UCSD-AML1 (cell line): ENCODE results near the gene STK11IP.

Experiments used
- DNase-seq: peaks from one replicate; lab custom pipeline; 2025; ENCODE audit not compliant: unreplicated experiment; lab: John Stamatoyannopoulos, UW

The STK11IP gene

DNA sequence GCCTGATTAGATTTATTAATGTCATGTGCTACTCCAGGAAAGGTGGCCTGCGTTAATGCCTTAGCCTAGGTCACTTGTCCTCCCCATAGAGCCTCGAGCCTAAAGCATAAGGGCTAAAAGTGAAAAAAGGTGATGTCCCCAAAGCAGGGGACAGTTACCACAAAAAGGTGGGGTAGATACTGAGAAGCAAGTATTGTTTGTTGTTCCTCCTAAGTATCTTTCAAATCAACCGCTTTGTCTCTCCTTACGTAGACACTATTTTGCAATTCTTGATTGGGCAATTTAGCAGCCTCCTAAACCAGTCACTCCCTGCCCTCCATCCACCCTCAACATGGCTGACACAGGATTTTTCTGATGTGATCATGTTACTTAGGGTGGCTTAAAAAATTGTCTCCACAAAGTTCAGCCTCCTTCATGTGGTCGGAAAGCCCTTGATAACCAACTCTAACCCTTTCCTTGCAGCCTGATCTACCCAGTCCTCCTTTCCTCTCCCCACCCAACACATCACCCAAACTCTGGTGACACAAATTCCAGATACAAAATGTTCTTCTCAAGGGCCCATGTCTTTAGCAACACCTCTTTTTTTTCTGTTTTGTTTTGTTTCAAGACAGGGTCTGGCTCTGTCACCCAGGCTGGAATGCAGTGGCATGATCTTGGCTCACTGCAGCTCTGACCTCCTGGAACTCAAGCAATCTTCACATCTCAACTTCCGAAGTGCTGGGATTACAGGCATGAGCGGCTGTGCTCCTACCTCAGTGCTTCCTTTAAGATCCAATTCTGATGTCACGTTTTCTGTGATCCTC, 18.6 kb upstream of the STK11IP start:
- DNase-seq, result no peak

DNA sequence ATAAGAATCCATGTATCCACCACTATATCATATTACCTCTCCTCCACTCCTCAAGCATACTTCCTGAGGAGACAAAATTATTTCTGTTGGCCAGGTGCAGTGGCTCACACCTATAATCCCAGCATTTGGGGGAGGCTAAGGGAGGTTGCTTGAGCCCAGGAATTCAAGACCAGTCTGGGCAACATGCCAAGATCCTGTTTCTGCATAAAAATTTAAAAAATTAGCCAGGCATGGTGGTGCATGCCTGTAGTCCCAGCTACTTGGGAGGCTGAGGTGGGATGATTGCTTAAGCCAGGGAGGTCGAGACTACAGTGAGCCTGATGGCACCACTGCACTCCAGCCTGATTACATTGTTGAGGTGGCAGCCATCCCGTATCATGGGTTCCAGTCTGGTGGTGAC, 16.3 kb upstream of the STK11IP start:
- no peak for DNase-seq

DNA sequence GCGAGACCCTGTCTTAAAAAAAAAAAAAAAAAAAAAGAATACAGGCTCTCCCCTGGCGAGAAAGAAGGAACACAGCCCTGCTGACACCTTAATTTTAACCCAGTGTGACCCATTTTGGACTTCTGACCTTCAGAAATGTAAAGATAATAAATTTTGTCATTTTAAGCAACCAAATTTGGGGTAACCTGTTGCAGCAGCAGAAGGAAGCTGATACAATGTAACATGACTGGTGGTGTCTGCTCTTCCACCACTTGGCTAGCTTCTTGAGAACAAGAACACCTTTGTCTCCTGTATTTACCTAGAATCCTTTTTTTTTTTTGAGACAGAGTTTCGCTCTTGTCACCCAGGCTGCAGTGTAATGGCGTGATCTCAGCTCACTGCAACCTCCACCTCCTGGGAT, 6.6 kb upstream of the STK11IP start:
- no peak for DNase-seq

DNA sequence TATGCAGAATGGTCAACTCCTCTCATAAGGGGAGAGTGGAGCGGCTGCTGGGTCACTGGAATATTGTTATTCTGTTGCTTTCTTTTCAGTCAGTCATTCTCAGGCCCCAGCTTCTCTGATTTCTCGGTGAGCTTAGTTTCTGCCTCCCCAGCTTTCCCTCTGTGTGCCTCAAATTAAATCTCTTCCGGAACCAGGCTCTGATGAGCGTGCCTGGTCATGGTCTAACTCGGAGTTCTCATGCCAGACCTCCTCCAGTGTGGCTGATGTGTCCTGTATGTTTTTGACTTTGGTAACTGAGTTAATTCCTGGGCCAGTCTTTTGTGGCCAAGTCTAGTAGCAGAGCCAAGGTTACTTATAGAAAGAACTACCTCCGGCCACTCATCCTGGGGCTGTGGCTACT, 4.9 kb upstream of the STK11IP start:
- DNase-seq, result no peak

DNA sequence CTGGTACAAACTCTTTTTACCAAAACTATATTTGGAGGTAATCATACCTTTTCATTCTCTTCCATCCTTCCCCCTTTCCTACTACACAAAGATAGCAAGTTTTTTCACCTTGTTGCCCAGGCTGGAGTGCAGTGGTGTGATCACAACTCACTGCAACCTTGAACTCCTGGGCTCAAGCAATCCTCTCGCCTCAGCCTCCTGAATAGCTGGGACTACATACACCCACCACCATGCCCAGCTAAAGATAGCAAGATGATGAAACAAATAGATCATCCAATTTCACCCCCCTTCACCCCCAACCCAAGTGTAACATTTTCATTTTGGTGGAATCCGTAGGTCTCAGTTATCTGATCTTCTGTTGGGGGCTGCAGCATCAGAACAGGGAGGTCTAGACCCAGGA, 4.5 kb upstream of the STK11IP start:
- no peak for DNase-seq

DNA sequence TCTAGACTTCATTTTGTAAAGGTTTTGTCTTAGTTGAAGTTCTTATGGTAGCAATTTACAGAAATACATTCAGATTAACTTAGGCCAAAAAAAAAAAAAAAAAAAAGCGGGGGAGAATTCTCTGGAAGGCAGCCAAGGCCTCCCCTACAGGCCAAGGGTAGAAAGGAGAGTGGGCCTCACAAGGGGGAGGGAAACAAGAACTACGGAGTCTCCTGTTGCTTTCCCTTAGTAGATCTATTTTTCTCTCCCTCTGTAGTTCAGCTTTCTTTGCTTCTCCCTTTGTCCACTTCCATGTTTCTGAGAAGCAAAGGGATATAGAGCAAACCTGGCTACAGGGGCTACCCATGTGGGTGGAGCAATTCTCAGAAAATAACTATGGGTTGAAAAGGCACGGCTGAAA, 2.4 kb upstream of the STK11IP start:
- DNase-seq, result no peak

DNA sequence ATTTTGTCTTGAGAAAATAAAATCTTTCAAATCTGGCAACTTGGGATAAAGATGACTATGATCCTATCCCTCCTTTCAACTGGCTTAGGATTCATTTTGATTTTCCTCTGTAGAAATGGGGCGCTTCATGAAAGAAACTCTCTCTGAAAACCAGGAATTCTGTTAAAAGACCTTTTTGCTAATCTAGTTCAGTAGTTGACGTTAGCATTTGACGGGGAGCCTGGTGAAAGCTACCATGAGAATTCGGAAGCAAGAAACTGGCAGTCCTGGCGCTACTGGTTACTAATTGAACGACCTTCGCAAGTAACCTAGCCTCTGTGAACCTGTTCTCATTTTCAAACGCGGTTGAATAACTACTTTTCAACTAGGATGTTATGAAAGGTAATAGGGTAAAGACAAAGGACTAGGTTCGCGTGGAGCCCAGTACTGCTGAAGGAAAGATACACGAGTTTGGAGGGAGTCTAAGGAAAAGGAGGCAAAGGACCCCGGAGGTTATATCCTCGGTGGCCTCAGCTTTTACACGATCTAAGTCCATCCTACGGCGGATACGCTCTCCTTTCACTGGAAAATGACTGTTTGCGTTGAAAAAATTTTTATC, 604 bp upstream of the STK11IP start:
- DNase-seq, result no peak

DNA sequence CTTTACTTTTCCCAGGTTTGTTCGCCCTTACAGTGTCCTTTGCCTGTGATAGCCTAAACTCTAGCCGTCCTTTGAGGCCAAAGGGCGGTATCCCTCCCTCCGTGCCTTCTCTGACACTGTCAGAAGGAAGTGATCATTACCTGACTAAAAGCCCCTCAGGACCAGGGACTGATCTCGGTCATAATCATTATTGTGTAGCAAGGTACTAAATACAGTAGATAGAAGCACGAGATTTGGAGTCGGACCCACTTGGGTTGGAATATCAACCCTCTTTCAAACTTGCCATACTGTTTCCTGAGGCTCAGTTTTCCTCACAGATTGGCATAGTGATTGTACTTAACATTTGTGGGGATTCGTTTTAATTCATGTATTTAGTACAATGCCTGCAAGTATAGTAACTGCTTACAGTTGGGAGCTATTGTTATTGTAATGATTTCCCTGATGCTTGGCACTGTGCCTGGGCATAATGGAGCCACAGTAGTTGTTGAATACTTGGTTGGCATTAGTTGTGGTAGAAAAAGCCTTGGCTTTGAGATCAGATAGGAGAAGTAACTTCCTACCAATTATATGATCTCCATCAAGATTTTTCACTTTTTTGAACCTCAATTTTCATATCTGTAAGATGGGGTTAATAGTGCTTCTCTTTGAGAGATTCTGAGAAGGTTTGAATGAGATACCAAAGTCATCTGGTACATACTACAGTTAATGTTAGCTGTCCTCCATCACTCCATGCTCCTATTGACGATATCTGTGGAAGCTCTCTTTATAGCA, 836 bp downstream of the STK11IP start:
- DNase-seq, result no peak

DNA sequence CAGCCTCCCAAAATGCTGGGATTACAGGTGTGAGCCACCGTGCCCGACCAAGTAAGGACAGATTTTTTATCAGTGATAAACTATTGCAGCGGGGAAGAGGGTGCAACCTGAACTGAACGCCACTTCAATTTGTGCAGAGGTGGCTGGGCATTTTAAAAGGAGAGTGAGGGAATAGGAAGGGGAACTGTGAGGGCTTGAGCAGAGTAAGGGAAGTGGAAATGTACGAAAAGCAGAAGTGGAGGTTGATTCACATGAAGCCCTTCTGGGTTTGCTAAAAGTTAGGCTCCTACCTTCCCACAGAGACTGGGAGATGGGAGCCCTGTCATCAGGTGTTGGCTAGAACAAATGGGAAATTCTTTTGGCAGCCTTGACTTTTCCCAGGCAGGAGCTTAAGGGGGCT, 6.1 kb downstream of the STK11IP start:
- no peak for DNase-seq

DNA sequence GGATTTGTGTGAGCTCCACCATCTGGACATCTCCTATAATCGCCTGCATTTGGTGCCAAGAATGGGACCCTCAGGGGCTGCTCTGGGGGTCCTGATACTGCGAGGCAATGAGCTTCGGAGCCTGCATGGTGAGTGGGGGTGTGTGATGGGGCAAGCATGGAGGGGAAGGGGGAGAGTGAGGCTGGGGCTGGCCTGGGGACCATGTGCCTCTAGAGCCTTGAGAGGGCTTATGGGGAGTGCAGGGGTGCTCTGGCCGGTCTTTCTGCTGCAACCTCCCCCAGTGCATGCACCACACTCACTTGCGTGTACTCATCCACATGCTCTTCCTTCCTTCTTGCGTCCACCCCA, 7.9 kb downstream of the STK11IP start:
- DNase-seq, result no peak

DNA sequence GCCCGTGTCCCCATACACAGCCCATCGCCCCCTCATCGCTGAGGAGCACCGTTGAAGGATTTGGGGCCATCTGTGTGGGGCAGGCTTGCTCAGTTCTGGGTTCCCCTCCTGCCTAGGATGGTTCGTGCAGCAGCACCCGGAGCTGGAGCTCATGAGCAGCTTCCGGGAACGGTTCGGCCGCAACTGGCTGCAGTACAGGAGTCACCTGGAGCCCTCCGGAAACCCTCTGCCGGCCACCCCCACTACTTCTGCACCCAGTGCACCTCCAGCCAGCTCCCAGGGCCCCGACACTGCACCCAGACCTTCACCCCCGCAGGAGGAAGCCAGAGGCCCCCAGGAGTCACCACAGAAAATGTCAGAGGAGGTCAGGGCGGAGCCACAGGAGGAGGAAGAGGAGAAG, 10.3 kb downstream of the STK11IP start:
- no peak for DNase-seq

DNA sequence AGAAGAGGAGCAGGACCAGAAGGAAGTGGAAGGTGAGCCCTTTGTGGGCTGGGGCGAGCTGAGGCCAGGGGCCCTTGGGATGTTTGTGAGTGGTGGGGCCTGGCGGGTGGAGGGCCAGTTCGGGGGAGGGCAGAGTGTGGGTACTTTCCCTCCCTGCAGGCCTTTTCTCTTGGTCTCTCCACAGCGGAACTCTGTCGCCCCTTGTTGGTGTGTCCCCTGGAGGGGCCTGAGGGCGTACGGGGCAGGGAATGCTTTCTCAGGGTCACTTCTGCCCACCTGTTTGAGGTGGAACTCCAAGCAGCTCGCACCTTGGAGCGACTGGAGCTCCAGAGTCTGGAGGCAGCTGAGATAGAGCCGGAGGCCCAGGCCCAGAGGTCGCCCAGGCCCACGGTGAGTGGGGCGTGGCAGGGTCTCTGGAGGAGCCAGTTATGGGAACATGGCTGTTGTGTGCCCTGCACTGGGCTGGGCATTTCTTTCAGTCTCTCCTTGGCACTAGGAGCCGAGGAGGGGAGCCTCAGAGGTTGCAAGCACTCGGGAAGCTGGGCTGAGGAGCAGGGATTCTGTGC, 10.8 kb downstream of the STK11IP start:
- no peak for DNase-seq

DNA sequence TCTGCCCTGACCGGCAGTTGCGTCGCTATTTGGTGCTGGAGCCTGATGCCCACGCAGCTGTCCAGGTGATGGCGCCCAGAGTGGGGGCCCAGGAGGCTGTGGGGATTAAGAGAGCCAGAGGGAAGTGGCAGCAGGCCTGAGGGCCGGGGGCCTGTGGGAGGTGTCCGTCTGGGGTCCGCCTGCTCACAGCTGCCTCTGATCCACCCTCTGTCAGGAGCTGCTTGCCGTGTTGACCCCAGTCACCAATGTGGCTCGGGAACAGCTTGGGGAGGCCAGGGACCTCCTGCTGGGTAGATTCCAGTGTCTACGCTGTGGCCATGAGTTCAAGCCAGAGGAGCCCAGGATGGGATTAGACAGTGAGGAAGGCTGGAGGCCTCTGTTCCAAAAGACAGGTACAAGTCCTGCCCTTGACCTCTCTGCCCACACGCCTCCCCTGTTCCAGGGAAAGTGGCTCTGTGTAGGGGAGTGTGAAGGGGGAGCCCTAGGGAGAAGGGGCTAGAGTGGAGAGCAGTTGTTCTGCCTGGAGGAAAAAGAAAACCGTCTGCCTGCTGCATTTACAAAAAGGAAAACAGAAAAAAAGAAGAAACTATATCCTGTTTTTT, 11.6 kb downstream of the STK11IP start:
- DNase-seq, result no peak

DNA sequence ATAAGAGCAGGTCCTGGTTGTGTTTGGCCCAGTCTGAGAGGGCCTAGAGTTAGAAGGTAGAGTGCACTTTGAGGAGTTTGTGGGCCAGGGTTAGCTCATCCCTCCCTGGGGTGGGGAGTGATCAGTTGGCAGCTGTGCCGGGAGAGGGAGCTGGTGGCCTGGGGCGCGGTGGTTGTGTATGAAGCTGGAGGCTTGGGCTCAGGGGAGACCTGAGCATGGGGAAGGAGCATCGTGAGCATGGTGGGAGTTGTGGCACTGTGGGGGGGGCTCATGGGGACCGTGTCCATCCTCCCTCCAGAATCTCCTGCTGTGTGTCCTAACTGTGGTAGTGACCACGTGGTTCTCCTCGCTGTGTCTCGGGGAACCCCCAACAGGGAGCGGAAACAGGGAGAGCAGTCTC, 13.6 kb downstream of the STK11IP start:
- no peak for DNase-seq

DNA sequence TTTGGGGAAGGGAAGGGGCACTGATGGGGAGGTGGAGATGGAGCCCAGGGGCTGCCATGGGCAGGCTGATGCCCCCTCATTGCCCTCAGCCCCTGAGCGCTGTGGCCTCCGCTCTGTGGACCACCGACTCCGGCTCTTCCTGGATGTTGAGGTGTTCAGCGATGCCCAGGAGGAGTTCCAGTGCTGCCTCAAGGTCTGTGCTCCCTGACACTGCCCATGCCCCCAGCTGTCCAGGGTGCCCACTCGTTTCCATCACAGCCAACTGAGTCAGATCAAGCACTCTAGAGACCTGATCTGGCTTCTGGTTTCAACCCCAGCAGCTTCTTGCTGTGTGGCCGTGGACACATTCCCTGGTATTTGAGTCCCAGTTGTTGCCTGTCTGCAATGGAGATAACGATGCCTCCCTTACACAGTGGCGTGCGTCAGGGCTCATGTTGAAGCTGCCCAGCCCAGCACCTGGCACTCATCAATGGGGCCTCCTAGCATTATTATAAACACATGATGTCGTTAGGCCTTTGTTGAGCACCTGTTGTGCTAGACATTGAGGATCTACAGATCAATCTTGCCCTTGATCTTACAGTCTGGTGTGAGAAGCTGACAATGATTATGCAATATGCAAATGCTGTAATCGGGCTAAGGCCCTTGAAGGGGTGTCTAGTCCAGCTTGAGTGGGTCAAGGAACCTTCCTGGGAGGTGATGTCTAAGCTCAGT, 14.4 kb downstream of the STK11IP start:
- DNase-seq, result no peak

DNA sequence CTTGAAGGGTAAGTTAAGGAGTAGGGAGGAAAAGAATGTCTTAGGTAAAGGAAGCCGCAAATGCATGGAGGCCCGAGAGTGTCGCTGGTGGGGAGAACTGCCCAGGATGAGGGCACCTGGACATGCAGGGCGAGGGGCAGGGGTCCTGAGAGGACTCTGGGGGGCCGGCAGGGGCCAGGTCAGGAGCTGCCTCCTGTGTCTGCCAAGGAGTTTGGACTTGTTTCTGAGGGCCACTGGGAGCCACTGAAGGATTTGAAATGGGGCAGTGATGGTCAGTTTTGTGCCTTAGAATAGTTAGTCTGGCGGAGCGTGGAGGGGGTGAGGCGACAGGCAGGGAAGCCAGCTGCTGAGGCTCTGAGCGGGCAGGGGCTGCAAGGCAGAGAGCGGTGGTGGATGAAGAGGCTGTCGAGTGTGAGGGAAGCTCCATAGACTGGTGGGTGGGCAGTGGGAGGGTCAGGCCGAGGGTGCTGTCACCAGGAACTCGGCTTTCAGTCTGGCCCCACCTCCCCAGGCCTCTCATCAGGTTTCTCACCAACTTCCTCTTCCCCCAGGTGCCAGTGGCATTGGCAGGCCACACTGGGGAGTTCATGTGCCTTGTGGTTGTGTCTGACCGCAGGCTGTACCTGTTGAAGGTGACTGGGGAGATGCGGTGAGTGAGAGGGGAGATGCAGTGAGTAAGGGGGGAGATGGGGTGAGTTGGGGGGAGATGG, 15.1 kb downstream of the STK11IP start:
- DNase-seq, result no peak

DNA sequence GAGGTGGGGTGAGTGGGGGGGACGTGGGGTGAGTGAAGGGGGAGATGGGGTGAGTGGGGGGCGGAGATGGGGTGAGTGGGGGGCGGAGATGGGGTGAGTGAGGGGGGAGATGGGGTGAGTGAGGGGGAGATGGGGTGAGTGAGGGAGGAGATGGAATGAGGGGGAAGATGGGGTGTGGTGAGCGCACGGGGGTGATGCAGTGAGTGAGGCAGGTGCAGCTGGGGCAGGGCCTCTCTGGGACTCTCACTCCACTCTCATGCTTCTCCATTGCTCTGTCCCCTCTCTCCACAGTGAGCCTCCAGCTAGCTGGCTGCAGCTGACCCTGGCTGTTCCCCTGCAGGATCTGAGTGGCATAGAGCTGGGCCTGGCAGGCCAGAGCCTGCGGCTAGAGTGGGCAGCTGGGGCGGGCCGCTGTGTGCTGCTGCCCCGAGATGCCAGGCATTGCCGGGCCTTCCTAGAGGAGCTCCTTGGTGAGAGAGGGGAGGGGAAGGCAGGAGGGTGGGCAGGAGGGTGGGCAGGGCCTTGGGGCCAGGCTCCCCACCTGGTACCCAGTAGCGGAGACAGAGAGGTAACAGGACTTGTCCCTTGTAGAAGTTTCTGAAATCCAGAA, 15.9 kb downstream of the STK11IP start:
- no peak for DNase-seq

DNA sequence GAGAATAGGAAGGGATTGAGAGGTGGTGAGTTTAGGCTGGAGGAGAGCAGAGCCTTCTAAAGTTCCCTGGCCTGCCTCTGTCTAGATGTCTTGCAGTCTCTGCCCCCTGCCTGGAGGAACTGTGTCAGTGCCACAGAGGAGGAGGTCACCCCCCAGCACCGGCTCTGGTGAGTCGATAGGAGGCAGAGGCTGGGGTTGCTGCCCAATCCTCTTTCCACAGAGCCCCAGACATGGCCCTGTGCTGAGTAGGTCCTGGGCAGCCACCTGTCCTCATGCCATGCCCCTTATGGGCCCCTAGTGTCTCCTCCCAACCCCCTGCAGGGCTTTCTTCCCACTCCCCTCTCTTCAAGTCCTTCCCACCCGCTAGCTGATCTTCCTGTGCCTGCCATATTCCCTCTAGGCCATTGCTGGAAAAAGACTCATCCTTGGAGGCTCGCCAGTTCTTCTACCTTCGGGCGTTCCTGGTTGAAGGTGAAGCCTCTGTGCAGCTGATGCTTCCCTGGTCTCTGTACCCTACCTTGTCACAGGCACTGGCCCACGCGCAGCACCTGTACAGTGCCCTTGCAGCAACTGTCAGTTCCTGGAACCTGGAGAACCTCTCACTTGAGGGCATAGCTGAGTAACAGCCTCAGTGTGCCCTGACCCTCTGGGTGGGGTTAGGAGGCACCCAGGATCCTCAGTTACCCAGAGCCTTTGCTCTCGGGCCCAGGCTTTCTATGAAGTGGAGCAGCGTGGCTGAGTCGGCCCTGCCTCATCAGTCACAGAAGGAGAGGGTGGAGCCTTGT, 16.6 kb downstream of the STK11IP start:
- no peak for DNase-seq

DNA sequence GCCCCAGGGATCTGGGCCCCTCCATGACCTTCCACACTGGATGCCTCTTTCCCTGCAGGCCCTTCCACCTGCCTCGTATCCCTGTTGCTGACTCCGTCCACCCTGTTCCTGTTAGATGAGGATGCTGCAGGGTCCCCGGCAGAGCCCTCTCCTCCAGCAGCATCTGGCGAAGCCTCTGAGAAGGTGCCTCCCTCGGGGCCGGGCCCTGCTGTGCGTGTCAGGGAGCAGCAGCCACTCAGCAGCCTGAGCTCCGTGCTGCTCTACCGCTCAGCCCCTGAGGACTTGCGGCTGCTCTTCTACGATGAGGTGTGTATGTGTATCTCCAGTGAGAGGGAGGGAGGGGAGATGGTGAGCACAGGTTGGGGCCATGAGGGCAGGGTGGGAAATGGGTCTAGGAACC, 17.4 kb downstream of the STK11IP start:
- DNase-seq, result no peak
